ENCODE data around the gene PDE4B. TPM values are rescaled to one million over a fixed set of nuclear protein-coding genes. Genes with fewer than 3 reads are reported as not detected.
"Not testable (repeated sequence)": the region's sequence is repeated elsewhere in the genome, so short reads cannot be mapped to it uniquely, and the experiment has no call there.

Gene PDE4B
- total RNA-seq, 1 donor: 51.0 TPM

- no peak for DNase-seq (ENCODE audit: low read depth)
- TF ChIP-seq, protein P1, sequence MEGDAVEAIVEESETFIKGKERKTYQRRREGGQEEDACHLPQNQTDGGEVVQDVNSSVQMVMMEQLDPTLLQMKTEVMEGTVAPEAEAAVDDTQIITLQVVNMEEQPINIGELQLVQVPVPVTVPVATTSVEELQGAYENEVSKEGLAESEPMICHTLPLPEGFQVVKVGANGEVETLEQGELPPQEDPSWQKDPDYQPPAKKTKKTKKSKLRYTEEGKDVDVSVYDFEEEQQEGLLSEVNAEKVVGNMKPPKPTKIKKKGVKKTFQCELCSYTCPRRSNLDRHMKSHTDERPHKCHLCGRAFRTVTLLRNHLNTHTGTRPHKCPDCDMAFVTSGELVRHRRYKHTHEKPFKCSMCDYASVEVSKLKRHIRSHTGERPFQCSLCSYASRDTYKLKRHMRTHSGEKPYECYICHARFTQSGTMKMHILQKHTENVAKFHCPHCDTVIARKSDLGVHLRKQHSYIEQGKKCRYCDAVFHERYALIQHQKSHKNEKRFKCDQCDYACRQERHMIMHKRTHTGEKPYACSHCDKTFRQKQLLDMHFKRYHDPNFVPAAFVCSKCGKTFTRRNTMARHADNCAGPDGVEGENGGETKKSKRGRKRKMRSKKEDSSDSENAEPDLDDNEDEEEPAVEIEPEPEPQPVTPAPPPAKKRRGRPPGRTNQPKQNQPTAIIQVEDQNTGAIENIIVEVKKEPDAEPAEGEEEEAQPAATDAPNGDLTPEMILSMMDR (IDR thresholded peaks at IDR 0.05; ENCODE audit: insufficient read depth, low read depth, low read length): no peak
- no peak overlapping the region for H3K4me3 ChIP-seq (ENCODE audit: low read depth, low read length)
Observed at GRCh38 chr1:65998763-65999583, 206.3 kb downstream of the PDE4B start.

DNA sequence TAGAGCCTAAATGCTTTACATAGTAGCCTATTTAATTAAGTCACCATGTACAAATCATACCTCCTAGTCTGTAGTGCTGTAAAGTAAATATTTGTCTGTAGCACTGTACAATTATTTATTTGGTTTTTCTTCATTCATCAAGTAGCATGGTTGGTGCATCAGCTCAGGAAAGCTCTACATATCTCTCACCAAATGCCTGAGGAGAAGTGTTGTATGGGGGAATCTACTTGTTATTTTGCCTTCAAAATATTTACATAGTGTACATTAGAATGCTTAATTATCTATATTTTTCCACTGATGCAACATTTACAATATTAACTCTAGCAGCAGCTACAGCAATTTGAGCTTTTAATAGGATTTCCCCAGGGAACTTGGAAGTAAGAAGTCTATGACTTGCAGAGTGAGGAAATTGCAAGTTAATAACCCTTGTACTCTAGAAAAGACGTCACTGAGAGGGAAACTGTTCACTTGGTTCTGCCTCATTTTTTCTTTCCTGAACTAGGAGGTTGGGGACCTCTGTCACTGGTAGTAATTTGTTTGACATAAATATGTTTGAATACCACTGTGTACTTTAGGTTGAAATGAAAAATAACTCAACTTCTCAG lies 207.4 kb downstream of the PDE4B start:
- TF ChIP-seq, protein P1 (IDR thresholded peaks at IDR 0.05; ENCODE audit: insufficient read depth, low read depth, low read length): no peak
- H3K4me3 ChIP-seq (ENCODE audit: low read depth, low read length): no peak overlapping the region
- no peak for DNase-seq (ENCODE audit: low read depth)

- no peak for DNase-seq (ENCODE audit: low read depth)
- no peak overlapping the region for H3K4me3 ChIP-seq (ENCODE audit: low read depth, low read length)
- TF ChIP-seq, protein P1 (IDR thresholded peaks at IDR 0.05; ENCODE audit: insufficient read depth, low read depth, low read length): no peak
Observed at GRCh38 chr1:66003690-66004089, 211.0 kb downstream of the PDE4B start.

GRCh38 chr1:66006534-66006933 lies 213.8 kb downstream of the PDE4B start:
- DNase-seq (ENCODE audit: low read depth): not testable (repeated sequence)

DNA sequence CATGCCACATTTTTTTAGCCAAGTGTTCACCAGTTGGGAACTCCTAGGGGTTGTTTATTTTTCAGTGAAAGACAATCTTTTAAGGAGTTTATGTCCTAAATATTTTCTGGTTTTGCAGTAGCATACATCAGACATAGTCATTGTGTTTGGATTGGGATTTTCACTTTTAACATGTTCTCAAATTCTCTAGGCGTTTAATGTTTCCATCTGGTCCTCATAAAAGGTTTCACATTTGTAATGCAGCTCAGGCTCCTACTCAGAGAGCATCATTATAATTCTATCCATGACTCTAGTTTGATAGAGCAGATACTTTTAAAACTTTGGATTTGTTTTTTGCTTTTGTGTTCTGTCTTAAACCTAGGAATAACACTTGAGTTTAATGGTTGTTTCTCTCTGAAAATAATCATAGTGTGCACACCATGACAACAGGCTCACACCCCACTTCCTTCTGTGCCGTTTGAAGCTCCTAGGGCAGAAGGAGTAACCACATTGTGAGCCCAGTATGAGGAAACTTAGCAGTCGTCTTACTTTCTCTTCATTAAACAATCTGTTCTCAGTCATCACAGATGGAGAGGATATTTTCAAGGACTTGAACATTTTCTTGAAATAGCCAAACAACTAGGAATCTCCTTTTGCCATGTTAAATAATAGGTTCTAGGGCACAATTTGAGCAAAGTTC lies 219.6 kb downstream of the PDE4B start:
- DNase-seq (ENCODE audit: low read depth): no peak
- TF ChIP-seq, protein P1 (IDR thresholded peaks at IDR 0.05; ENCODE audit: insufficient read depth, low read depth, low read length): no peak
- H3K4me3 ChIP-seq (ENCODE audit: low read depth, low read length): no peak overlapping the region

More at GRCh38 chr1:66006534-66006933, 213.8 kb downstream of the PDE4B start:
- H3K4me3 ChIP-seq (ENCODE audit: low read depth, low read length): not testable (repeated sequence)

- DNase-seq (ENCODE audit: low read depth): no peak
- TF ChIP-seq, protein P1 (IDR thresholded peaks at IDR 0.05; ENCODE audit: insufficient read depth, low read depth, low read length): no peak
- H3K4me3 ChIP-seq (ENCODE audit: low read depth, low read length): no peak overlapping the region
Observed at GRCh38 chr1:66013371-66013770, 220.7 kb downstream of the PDE4B start.

Data from fibroblast of villous mesenchyme (primary cell).